ENCODE measurements around the gene SMAD2.

GRCh38 chr18:47815486-47816270 lies 114.8 kb downstream of the SMAD2 start:
- TF ChIP-seq BHLHE40 (IDR thresholded peaks at IDR 0.05; ENCODE audit: borderline replicate concordance) (no peak), LEF1 (IDR thresholded peaks at IDR 0.05; ENCODE audit: borderline replicate concordance) (no peak), ELF4 (IDR thresholded peaks at IDR 0.05) (no peak), HDGF (IDR thresholded peaks at IDR 0.05; ENCODE audit: borderline replicate concordance) (no peak), SUZ12 (IDR thresholded peaks at IDR 0.05) (no peak), ZNF384 (IDR thresholded peaks at IDR 0.05) (no peak), TARDBP (IDR thresholded peaks at IDR 0.05) (no peak), SP1 (IDR thresholded peaks at IDR 0.05) (no peak), FOXA1 (IDR thresholded peaks at IDR 0.05) (no peak), L3MBTL2 (conservative IDR thresholded peaks at IDR 0.05) (no peak), CTBP1 (IDR thresholded peaks at IDR 0.05; ENCODE audit: borderline replicate concordance) (no peak)

Measured in HEK293T (cell line).